Kidney (tissue), 14 donors: ENCODE results near the gene HLA-DPB1. TPM values are rescaled to one million over a fixed set of nuclear protein-coding genes. Genes with fewer than 3 reads are reported as not detected.

Experiments used
- DNase-seq, 5 donors: peaks; one replicate each; pipeline ENCODE4 v3.0.0-alpha.2; 2013 to 2020
- FAIRE-seq: peaks from 2 replicates; lab custom pipeline; 2012; peaks lifted over from hg19 to GRCh38; lab: Jason Lieb, UNC
- H3K27ac ChIP-seq, 2 donors: one replicate each; pipeline ENCODE4 v1.7.0; 2013; ENCODE audit warnings: low read depth in 2 of 2, low read length in 2 of 2, inconsistent platforms in 1 of 2
- H3K27me3 ChIP-seq: one replicate; pipeline ENCODE4 v1.7.1; 2013; ENCODE audit warnings: low read length, inconsistent platforms; ENCODE audit not compliant: control insufficient read depth, insufficient read depth
- H3K36me3 ChIP-seq, 3 donors: one replicate each; pipeline versions ENCODE4 v1.7.0 to v1.7.1; 2013; ENCODE audit warnings: low read length in 3 of 3, control low read depth in 1 of 3, inconsistent platforms in 1 of 3; ENCODE audit not compliant: insufficient read depth in 3 of 3, control insufficient read depth in 2 of 3
- H3K4me1 ChIP-seq, 3 donors: one replicate each; pipeline versions ENCODE4 v1.7.0 to v1.7.1; 2013; ENCODE audit warnings: low read length in 3 of 3, inconsistent platforms in 1 of 3, low read depth in 1 of 3; ENCODE audit not compliant: control insufficient read depth in 2 of 3, insufficient read depth in 2 of 3
- H3K4me3 ChIP-seq, 3 donors: one replicate each; pipeline versions ENCODE4 v1.7.0 to v1.8.1; 2013; ENCODE audit warnings: low read length in 3 of 3, control low read depth in 1 of 3, inconsistent platforms in 1 of 3
- H3K9ac ChIP-seq, 3 donors: one replicate each; pipeline versions ENCODE4 v1.7.0 to v1.7.1; 2013; ENCODE audit warnings: low read length in 3 of 3, control low read depth in 1 of 3, inconsistent platforms in 1 of 3
- H3K9me3 ChIP-seq, 3 donors: one replicate each; pipeline versions ENCODE4 v1.7.0 to v1.7.1; 2013; ENCODE audit warnings: low read length in 3 of 3, control low read depth in 1 of 3, inconsistent platforms in 1 of 3; ENCODE audit not compliant: control insufficient read depth in 2 of 3, insufficient read depth in 1 of 3
- intact Hi-C: fragments of 100-400 bp; cut with DNase I; formaldehyde crosslinking; loops from one replicate; pipeline ENCODE4 v1.11.1; 2022
- polyA plus RNA-seq: library from polyadenylated mRNA; stranded (reverse); fragments of 350-450 nt; fragmentation: Illumina TruSeq; extraction: RNeasy Lipid Tissue Mini Kit (QIAGEN cat#74804); gene quantifications from one replicate; pipeline ENCODE4 v1.2.3, GENCODE V29; 2014; ENCODE audit warnings: low read depth, low replicate concordance; ENCODE audit not compliant: insufficient read depth
- total RNA-seq: library from RNA; stranded (reverse); fragmentation: NEBNext Ultra II Directional; extraction: Animal tissue kit (Norgen Biotek cat#: 25700); gene quantifications from one replicate; pipeline ENCODE4 v1.2.1, GENCODE V29; 2021
- TF ChIP-seq, protein P1 (sequence below): IDR thresholded peaks from 3 replicates; pipeline ENCODE4 v1.5.1; 2012; ENCODE audit warnings: mild to moderate bottlenecking, moderate library complexity, borderline replicate concordance; ENCODE audit not compliant: insufficient read depth; ENCODE audit errors: extremely low read depth
- donor health status: control.
- donor health status: control.
- donor health status: control.
- donor health status: control.
- donor health status: control.
- donor health status: DM: yes; HTN: yes; CAD: no.
- donor health status: Normal renal cell carcinoma (clear cell type).

The HLA-DPB1 gene
- total and polyA plus RNA-seq, 2 donors from 2014 or later: 141 to 181 TPM

DNA sequence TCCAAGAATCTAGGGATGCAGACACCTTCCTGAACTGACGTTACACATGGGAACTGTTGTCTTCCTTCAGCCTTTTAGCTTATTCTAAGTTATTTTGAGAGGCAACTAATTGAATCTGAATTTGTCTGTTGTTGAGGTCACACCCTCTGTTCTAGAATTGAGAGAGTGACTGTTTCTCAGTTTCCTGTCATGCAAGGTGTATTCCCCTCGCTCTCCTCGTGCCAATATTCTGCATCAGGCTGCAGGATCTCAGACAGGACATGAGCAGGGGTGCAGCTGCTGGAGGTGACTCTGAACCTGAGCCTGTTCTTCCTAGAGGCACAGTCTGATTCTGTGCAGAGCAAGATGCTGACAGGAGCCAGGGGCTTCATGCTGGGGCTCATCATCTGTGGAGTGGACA, 52.5 kb downstream of the HLA-DPB1 start:
- intact Hi-C loops: no loop called here
- H3K4me3 ChIP-seq: no peak overlapping the region
- H3K4me1 ChIP-seq: no peaks in the 10 kb centered on the region
- H3K9me3 ChIP-seq: peaks cover 0 to 10% (median 0%) of the 10 kb centered on the region in 3 donors
- DNase-seq (no peak), FAIRE-seq (no peak)
- H3K36me3 ChIP-seq: no peaks in the 10 kb centered on the region
- no peak overlapping the region for H3K27ac ChIP-seq
- no peaks in the 10 kb centered on the region for H3K27me3 ChIP-seq
- TF ChIP-seq, protein P1, sequence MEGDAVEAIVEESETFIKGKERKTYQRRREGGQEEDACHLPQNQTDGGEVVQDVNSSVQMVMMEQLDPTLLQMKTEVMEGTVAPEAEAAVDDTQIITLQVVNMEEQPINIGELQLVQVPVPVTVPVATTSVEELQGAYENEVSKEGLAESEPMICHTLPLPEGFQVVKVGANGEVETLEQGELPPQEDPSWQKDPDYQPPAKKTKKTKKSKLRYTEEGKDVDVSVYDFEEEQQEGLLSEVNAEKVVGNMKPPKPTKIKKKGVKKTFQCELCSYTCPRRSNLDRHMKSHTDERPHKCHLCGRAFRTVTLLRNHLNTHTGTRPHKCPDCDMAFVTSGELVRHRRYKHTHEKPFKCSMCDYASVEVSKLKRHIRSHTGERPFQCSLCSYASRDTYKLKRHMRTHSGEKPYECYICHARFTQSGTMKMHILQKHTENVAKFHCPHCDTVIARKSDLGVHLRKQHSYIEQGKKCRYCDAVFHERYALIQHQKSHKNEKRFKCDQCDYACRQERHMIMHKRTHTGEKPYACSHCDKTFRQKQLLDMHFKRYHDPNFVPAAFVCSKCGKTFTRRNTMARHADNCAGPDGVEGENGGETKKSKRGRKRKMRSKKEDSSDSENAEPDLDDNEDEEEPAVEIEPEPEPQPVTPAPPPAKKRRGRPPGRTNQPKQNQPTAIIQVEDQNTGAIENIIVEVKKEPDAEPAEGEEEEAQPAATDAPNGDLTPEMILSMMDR: no peak
- H3K9ac ChIP-seq: no peak overlapping the region

DNA sequence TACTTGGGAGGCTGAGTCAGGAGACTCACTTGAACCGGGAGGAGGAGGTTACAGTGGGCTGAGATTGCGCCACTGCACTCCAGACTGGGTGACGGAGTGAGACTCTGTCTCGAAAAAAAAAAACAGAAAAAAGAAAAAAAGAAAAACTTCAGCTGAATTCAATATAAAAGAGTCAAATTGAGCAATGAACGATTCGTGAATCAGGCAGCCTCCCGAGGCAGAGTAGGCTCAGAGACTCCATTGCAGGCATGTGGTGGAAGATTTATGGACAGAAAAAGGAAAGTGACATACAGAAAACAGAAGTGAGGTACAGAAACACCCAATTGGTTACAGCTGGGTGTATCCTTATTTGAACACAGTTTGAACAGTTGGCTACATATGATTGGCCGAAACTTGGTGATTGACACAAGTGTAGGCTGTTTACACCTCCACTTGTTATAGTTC, 56.3 kb downstream of the HLA-DPB1 start:
- no peaks in the 10 kb centered on the region for H3K27me3 ChIP-seq
- TF ChIP-seq, protein P1: no peak
- H3K27ac ChIP-seq: no peak overlapping the region
- H3K9ac ChIP-seq: no peak overlapping the region
- no peak for DNase-seq
- H3K4me3 ChIP-seq: no peak overlapping the region
- intact Hi-C loops: no loop called here
- FAIRE-seq: no peak
- H3K4me1 ChIP-seq: no peaks in the 10 kb centered on the region
- H3K36me3 ChIP-seq: no peaks in the 10 kb centered on the region
- no peaks in the 10 kb centered on the region for H3K9me3 ChIP-seq

DNA sequence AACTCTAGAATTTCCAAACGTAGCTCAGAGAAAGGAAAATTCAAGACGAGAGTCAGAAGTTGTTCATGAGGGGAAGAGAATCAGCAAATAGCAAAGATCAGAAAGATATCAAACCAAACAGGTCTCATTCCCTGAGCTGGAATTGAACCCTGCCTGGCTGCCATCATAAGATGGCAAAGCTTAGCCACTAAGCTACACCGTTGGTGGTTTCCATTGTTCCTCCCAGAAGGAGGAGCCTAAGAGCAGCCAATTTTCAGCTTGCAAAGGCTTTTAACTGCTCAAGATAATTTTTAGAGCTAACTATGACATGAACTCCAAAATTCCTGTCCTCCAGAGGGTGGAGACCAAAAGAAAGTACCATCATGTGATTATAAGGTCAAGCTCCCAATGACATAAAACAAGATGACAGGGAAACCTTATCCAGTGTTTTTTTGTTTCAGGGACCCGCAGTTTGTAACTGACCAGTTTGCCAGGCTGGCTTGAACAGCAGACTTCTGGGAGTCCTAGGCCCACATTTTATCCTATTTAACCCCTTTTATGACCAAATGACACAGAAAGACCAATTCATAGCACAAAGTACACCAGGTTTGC, 60.6 kb downstream of the HLA-DPB1 start:
- intact Hi-C loops: no loop called here
- TF ChIP-seq, protein P1: no peak
- Histone ChIP-seq H3K4me1 (no peaks in the 10 kb centered on the region), H3K36me3 (no peaks in the 10 kb centered on the region), H3K9me3 (no peaks in the 10 kb centered on the region), H3K27me3 (no peaks in the 10 kb centered on the region), H3K4me3 (no peak overlapping the region), H3K27ac (no peak overlapping the region), H3K9ac (no peak overlapping the region)
- FAIRE-seq (no peak), DNase-seq (peak in 2 of 5 donors; percentile 57 to 60)

Other genes starting within 250 kb of the HLA-DPB1 start
- gene TAP2, start 237.3 kb upstream of the HLA-DPB1 start, total RNA-seq: 37.6 TPM
- 25.4 TPM for gene TAP2, start 237.3 kb upstream of the HLA-DPB1 start, polyA plus RNA-seq
- 79.6 TPM for gene PSMB8, start 231.9 kb upstream of the HLA-DPB1 start, total RNA-seq
- gene PSMB8, start 231.9 kb upstream of the HLA-DPB1 start, polyA plus RNA-seq: 90.6 TPM
- 45.4 TPM for gene TAP1, start 222.3 kb upstream of the HLA-DPB1 start, total RNA-seq
- gene TAP1, start 222.3 kb upstream of the HLA-DPB1 start, polyA plus RNA-seq: 32.1 TPM
- gene PSMB9, start 221.8 kb upstream of the HLA-DPB1 start, total RNA-seq: 56.6 TPM
- 52.8 TPM for gene PSMB9, start 221.8 kb upstream of the HLA-DPB1 start, polyA plus RNA-seq
- 78.0 TPM for gene HLA-DMB, start 135.0 kb upstream of the HLA-DPB1 start, total RNA-seq
- 45.5 TPM for gene HLA-DMB, start 135.0 kb upstream of the HLA-DPB1 start, polyA plus RNA-seq
- 98.5 TPM for gene HLA-DMA, start 122.9 kb upstream of the HLA-DPB1 start, total RNA-seq
- gene HLA-DMA, start 122.9 kb upstream of the HLA-DPB1 start, polyA plus RNA-seq: 101 TPM
- gene BRD2, start 107.4 kb upstream of the HLA-DPB1 start, total RNA-seq: 184 TPM
- gene BRD2, start 107.4 kb upstream of the HLA-DPB1 start, polyA plus RNA-seq: 73.9 TPM
- 21.6 TPM for gene HLA-DOA, start 66.4 kb upstream of the HLA-DPB1 start, total RNA-seq
- gene HLA-DOA, start 66.4 kb upstream of the HLA-DPB1 start, polyA plus RNA-seq: 10.8 TPM
- 200 TPM for gene HLA-DPA1, start 2.3 kb upstream of the HLA-DPB1 start, total RNA-seq
- 154 TPM for gene HLA-DPA1, start 2.3 kb upstream of the HLA-DPB1 start, polyA plus RNA-seq
- gene COL11A2, start 116.5 kb downstream of the HLA-DPB1 start, total RNA-seq: 0.85 TPM
- gene COL11A2, start 116.5 kb downstream of the HLA-DPB1 start, polyA plus RNA-seq: 2.3 TPM
- 52.2 TPM for gene RXRB, start 124.7 kb downstream of the HLA-DPB1 start, total RNA-seq
- 35.7 TPM for gene RXRB, start 124.7 kb downstream of the HLA-DPB1 start, polyA plus RNA-seq
- gene SLC39A7, start 124.9 kb downstream of the HLA-DPB1 start, total RNA-seq: 83.3 TPM
- gene SLC39A7, start 124.9 kb downstream of the HLA-DPB1 start, polyA plus RNA-seq: 118 TPM
- 26.6 TPM for gene HSD17B8, start 128.7 kb downstream of the HLA-DPB1 start, total RNA-seq
- gene HSD17B8, start 128.7 kb downstream of the HLA-DPB1 start, polyA plus RNA-seq: 83.0 TPM
- gene RING1, start 132.5 kb downstream of the HLA-DPB1 start, total RNA-seq: 47.2 TPM
- 48.6 TPM for gene RING1, start 132.5 kb downstream of the HLA-DPB1 start, polyA plus RNA-seq
- 64.4 TPM for gene VPS52, start 195.9 kb downstream of the HLA-DPB1 start, total RNA-seq
- gene VPS52, start 195.9 kb downstream of the HLA-DPB1 start, polyA plus RNA-seq: 35.8 TPM
- 1,706 TPM for gene RPS18, start 196.1 kb downstream of the HLA-DPB1 start, total RNA-seq
- 2,618 TPM for gene RPS18, start 196.1 kb downstream of the HLA-DPB1 start, polyA plus RNA-seq
- 20.2 TPM for gene B3GALT4, start 201.1 kb downstream of the HLA-DPB1 start, total RNA-seq
- gene B3GALT4, start 201.1 kb downstream of the HLA-DPB1 start, polyA plus RNA-seq: 14.0 TPM
- gene WDR46, start 213.2 kb downstream of the HLA-DPB1 start, total RNA-seq: 40.3 TPM
- 46.5 TPM for gene WDR46, start 213.2 kb downstream of the HLA-DPB1 start, polyA plus RNA-seq
- 46.8 TPM for gene PFDN6, start 213.6 kb downstream of the HLA-DPB1 start, total RNA-seq
- 159 TPM for gene PFDN6, start 213.6 kb downstream of the HLA-DPB1 start, polyA plus RNA-seq
- gene RGL2, start 223.0 kb downstream of the HLA-DPB1 start, total RNA-seq: 92.4 TPM
- gene RGL2, start 223.0 kb downstream of the HLA-DPB1 start, polyA plus RNA-seq: 56.2 TPM
- 217 TPM for gene TAPBP, start 238.1 kb downstream of the HLA-DPB1 start, total RNA-seq
- 53.5 TPM for gene TAPBP, start 238.1 kb downstream of the HLA-DPB1 start, polyA plus RNA-seq
- 22.9 TPM for gene ZBTB22, start 241.8 kb downstream of the HLA-DPB1 start, total RNA-seq
- gene ZBTB22, start 241.8 kb downstream of the HLA-DPB1 start, polyA plus RNA-seq: 16.3 TPM
- gene DAXX, start 247.0 kb downstream of the HLA-DPB1 start, total RNA-seq: 35.5 TPM
- gene DAXX, start 247.0 kb downstream of the HLA-DPB1 start, polyA plus RNA-seq: 23.7 TPM